ENCODE results near the gene IL12RB1.
A peak's percentile ranks its signal among the peaks of the same experiment; 100 is the strongest.

The IL12RB1 gene

DNA sequence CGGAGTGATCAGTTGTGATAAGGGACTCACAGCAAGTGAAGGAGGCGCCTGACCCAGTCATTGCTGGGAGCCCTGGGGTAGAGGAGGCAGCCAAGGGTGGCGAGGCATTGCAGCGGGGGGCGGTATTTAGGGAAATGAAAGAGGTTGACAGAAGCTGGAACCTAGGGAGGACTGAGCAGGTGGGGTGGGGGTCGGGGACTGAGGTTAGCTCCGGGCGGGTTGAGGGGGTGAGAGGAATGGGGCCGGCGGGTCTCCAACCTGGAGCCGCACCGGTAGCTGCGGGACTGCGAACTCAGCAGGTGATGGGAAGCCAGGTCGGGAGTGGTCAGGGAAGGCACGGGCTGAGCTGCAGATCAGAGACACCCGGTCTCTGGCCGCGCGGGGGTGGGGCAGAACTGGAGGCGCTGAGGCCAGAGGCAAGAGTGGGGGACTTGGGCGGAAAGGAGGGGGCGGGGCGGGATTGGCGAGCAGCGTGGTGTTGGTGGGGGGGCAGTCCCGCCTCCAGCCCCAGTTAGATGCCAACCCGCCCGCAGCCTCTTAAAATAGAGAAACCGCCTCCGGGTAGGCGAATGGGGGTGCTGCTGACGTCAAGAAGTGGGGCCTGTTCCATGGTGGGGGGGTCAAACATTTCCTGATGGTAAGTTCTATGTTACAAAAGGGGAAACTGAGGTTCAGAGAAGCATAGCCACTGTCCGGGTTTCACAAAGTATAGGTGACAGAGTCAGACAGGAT is 12.3 kb upstream of the IL12RB1 start:
- Histone ChIP-seq H2AFZ (ENCODE audit: low read depth, low read length, severe bottlenecking) (no peak overlapping the region), H3K9me2 (replicated peaks; ENCODE audit: insufficient read depth, low read length) (no peaks in the 10 kb centered on the region), H3K4me3 (ENCODE audit: insufficient read depth, low read length, poor library complexity, severe bottlenecking) (peak overlapping the region; percentile 78), H3K79me2 (ENCODE audit: insufficient read depth, low read length) (peaks cover 34% of the 10 kb centered on the region), H3K36me3 (ENCODE audit: low read length) (no peaks in the 10 kb centered on the region), H4K20me1 (ENCODE audit: low read depth, low read length) (no peaks in the 10 kb centered on the region), H3K9me3 (ENCODE audit: insufficient read depth, low read length) (no peaks in the 10 kb centered on the region), H3K27me3 (ENCODE audit: low read length) (no peaks in the 10 kb centered on the region), H3F3A (ENCODE audit: insufficient read depth) (peaks cover 54% of the 10 kb centered on the region), H3K27ac (ENCODE audit: low read depth, low read length) (peak overlapping the region; percentile 93), H3K4me2 (ENCODE audit: low read depth, low read length, poor library complexity, severe bottlenecking) (peak overlapping the region; percentile 71), H3K9ac (ENCODE audit: low read length) (peak overlapping the region; percentile 79)
- TF ChIP-seq EZH2phosphoT487 (conservative IDR thresholded peaks at IDR 0.05; ENCODE audit: low read length), result no peak
- TF ChIP-seq, protein P1, sequence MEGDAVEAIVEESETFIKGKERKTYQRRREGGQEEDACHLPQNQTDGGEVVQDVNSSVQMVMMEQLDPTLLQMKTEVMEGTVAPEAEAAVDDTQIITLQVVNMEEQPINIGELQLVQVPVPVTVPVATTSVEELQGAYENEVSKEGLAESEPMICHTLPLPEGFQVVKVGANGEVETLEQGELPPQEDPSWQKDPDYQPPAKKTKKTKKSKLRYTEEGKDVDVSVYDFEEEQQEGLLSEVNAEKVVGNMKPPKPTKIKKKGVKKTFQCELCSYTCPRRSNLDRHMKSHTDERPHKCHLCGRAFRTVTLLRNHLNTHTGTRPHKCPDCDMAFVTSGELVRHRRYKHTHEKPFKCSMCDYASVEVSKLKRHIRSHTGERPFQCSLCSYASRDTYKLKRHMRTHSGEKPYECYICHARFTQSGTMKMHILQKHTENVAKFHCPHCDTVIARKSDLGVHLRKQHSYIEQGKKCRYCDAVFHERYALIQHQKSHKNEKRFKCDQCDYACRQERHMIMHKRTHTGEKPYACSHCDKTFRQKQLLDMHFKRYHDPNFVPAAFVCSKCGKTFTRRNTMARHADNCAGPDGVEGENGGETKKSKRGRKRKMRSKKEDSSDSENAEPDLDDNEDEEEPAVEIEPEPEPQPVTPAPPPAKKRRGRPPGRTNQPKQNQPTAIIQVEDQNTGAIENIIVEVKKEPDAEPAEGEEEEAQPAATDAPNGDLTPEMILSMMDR (IDR thresholded peaks at IDR 0.05; ENCODE audit: insufficient read depth, low read length, poor library complexity, severe bottlenecking), result no peak

DNA sequence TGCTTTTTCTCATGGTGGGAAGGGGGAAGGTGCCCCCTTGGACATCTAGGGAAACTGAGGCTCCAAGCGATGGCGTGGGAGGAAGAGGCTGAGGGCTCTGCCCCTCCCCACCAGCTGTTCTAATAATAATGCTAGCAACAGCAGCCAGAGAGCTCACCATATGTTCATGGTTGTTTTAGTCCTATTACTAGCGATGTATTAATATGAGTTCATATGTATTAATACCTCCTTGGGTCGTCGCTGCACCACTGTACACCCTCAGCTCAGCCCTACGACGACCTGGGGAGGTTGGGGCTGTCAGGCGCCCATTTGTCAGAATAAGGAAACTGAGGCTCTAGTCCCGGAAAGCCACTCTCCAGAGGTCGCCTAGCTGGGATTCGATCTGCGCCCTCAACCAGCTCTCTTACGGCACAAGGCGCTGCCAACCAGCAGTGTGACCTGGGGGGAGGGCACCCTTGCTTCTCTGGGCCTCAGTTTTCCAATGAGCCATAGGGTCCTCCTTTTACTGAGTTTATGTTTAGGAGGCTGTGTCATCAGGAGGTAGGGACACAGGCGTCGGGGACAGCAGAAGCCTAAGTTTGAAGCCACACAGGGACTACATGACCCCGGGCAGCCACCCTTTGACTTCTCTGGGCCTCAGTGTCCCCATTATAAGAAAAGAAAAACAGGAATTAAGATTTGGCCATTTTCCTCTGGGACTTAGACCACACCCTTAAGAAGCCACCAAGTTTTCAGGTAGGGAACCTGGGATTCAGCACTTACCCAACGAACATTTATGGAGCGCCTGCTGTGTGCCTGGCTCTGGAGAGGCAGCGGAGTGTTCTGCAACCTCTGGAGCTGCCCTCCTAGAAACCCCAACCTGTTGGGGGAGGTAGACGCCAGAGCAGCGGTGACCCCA is 11.5 kb upstream of the IL12RB1 start:
- peak overlapping the region; percentile 78 for H3K4me3 ChIP-seq (ENCODE audit: insufficient read depth, low read length, poor library complexity, severe bottlenecking)
- peak overlapping the region; percentile 71 for H3K4me2 ChIP-seq (ENCODE audit: low read depth, low read length, poor library complexity, severe bottlenecking)
- no peaks in the 10 kb centered on the region for H3K9me3 ChIP-seq (ENCODE audit: insufficient read depth, low read length)
- no peaks in the 10 kb centered on the region for H3K9me2 ChIP-seq (replicated peaks; ENCODE audit: insufficient read depth, low read length)
- H3K27me3 ChIP-seq (ENCODE audit: low read length), result no peaks in the 10 kb centered on the region
- no peaks in the 10 kb centered on the region for H4K20me1 ChIP-seq (ENCODE audit: low read depth, low read length)
- TF ChIP-seq EZH2phosphoT487 (conservative IDR thresholded peaks at IDR 0.05; ENCODE audit: low read length), result no peak
- TF ChIP-seq, protein P1 (IDR thresholded peaks at IDR 0.05; ENCODE audit: insufficient read depth, low read length, poor library complexity, severe bottlenecking), result no peak
- peak overlapping the region; percentile 79 for H3K9ac ChIP-seq (ENCODE audit: low read length)
- H3K79me2 ChIP-seq (ENCODE audit: insufficient read depth, low read length), result peaks cover 41% of the 10 kb centered on the region
- no peaks in the 10 kb centered on the region for H3K36me3 ChIP-seq (ENCODE audit: low read length)
- H2AFZ ChIP-seq (ENCODE audit: low read depth, low read length, severe bottlenecking), result no peak overlapping the region
- peak overlapping the region; percentile 93 for H3K27ac ChIP-seq (ENCODE audit: low read depth, low read length)
- peaks cover 53% of the 10 kb centered on the region for H3F3A ChIP-seq (ENCODE audit: insufficient read depth)

DNA sequence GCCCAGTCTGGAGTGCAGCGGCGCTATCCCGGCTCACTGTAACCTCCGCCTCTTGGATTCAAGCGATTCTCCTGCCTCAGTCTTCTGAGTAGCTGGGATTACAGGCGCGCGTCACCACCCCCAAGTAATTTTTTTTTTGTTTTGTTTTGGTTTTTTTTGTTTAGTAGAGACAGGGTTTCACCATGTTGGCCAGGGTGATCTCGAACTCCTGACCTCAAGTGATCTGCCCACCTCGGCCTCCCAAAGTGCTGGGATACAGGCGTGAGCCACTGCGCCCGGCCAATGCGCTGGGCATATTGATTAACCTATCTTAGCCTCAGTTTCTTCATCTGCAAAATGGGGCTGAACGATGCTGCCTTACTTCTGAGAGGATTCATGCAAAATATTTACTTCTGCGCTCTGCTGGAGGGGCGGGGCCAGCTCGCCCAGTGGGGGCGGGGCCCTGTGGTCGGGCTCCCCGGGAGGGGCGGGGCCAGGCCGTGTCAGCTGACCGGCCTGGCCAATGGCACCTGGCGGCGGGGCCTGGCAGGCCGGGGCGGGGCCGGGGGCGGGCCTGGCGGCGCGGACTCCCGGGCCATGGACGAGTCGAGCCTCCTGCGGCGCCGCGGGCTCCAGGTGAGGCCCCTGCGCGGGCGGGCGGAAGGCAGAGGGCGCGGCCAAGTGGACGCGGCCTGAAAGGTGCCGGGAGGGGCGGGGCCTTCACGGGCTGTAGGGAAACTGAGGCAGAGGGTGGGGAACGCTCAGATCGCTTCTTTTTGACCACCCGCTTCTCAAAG is 10.7 kb upstream of the IL12RB1 start, which contains the start of gene MAST3:
MAST3 (plus strand) TSS at position 562 of the 776 bp plus-strand sequence; CDS start at position 577, 15 bp downstream.
- H4K20me1 ChIP-seq (ENCODE audit: low read depth, low read length), result no peaks in the 10 kb centered on the region
- TF ChIP-seq, protein P1 (IDR thresholded peaks at IDR 0.05; ENCODE audit: insufficient read depth, low read length, poor library complexity, severe bottlenecking), result no peak
- no peak for TF ChIP-seq EZH2phosphoT487 (conservative IDR thresholded peaks at IDR 0.05; ENCODE audit: low read length)
- H3K27ac ChIP-seq (ENCODE audit: low read depth, low read length), result peak within 1 kb of the TSS; percentile 93
- peak within 1 kb of the TSS; percentile 79 for H3K9ac ChIP-seq (ENCODE audit: low read length)
- H2AFZ ChIP-seq (ENCODE audit: low read depth, low read length, severe bottlenecking), result no peak within 1 kb of the TSS
- H3K36me3 ChIP-seq (ENCODE audit: low read length), result no peaks in the 10 kb centered on the region
- H3K79me2 ChIP-seq (ENCODE audit: insufficient read depth, low read length), result peaks cover 41% of the 10 kb centered on the region
- peak within 1 kb of the TSS; percentile 71 for H3K4me2 ChIP-seq (ENCODE audit: low read depth, low read length, poor library complexity, severe bottlenecking)
- no peaks in the 10 kb centered on the region for H3K9me3 ChIP-seq (ENCODE audit: insufficient read depth, low read length)
- H3K4me3 ChIP-seq (ENCODE audit: insufficient read depth, low read length, poor library complexity, severe bottlenecking), result peak within 1 kb of the TSS; percentile 78
- H3F3A ChIP-seq (ENCODE audit: insufficient read depth), result peaks cover 56% of the 10 kb centered on the region
- no peaks in the 10 kb centered on the region for H3K27me3 ChIP-seq (ENCODE audit: low read length)
- H3K9me2 ChIP-seq (replicated peaks; ENCODE audit: insufficient read depth, low read length), result no peaks in the 10 kb centered on the region
